ENCODE results near the gene CCL23.
"Not testable (repeated sequence)": the region's sequence is repeated elsewhere in the genome, so short reads cannot be mapped to it uniquely, and the experiment has no call there.

CCL23 gene

GRCh38 chr17:35998018-35998545, 19.7 kb downstream of the CCL23 start:
- no peak for DNase-seq (ENCODE audit: insufficient read length, low spot score)
- no peak for FAIRE-seq

GRCh38 chr17:35995346-35995745, 22.4 kb downstream of the CCL23 start:
- FAIRE-seq; DNase-seq (ENCODE audit: insufficient read length, low spot score): not testable (repeated sequence)

More at GRCh38 chr17:35998018-35998545, 19.7 kb downstream of the CCL23 start:
- no peak for TF ChIP-seq POLR2A (IDR thresholded peaks at IDR 0.05; ENCODE audit: low read depth, low read length)

DNA sequence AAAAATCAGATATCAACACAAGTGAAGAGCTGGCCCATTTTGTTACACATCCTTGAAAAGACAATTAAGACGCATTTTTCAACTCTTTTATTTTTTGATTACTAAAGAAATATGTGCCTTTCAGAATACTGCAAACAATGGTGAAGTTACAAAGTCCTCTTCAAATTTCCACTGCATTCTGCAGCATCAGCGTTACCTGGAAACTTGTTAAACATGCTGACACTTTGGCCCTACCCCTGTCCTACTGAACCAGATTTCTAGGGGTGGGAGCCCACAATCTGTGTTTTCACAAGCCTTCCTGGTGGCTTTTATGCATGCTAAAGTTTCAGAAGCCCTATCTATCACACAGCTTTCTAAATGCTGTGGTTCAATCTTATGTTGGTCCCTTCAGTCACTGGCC, 26.7 kb downstream of the CCL23 start:
- FAIRE-seq (no peak), DNase-seq (ENCODE audit: insufficient read length, low spot score) (no peak)
- no peak for TF ChIP-seq POLR2A (IDR thresholded peaks at IDR 0.05; ENCODE audit: low read depth, low read length)

DNA sequence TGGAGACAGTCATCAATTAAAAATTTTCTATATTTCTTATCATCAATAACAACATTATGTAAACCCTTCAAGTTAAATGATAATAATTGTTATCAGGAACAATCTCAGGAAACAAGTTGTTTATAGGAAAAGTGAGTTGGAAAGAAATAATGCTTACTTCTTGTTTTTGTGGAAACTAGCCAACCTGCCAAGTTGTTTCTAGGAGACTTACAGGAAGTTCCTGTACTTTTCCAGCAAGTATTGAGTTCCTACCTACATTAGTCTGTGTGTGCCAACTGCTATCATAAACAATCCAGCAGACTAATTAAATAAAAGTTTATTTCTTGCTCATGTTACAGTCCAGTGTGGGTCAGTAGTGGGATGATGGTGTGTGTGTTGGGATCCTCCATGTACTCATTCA, 29.6 kb downstream of the CCL23 start:
- no peak for FAIRE-seq

GRCh38 chr17:35986643-35987042, 31.1 kb downstream of the CCL23 start, which contains the start of gene CCL14:
Gene CCL14, minus strand, starts transcription at chr17:35986729. Its CDS starts 80 bp downstream, at chr17:35986649.
- FAIRE-seq (no peak), DNase-seq (ENCODE audit: insufficient read length, low spot score) (no peak)
- TF ChIP-seq POLR2A (IDR thresholded peaks at IDR 0.05; ENCODE audit: low read depth, low read length), result no peak

More for the DNA sequence above, 29.6 kb downstream of the CCL23 start:
- TF ChIP-seq POLR2A (IDR thresholded peaks at IDR 0.05; ENCODE audit: low read depth, low read length), result no peak
- no peak for DNase-seq (ENCODE audit: insufficient read length, low spot score)

DNA sequence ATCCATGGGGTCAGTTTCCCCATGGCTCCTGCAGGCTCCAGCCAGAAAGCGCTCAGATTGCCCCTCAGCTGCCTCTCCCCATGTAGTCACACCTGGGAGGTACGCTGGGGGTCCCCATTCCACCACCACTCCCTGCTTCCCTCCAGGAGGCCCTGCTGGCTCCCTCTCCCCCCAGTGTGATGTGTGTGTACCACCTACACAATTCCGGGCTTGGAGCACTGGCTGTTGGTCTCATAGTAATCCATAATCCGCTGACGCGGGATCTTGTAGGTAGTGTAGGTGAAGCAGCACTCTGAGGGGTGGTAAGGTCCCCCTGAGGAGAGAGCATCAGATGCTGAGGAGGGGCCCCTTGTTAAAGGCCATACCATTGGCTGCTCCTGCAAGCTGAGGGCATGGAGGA, 33.6 kb downstream of the CCL23 start:
- DNase-seq (ENCODE audit: insufficient read length, low spot score), result no peak
- FAIRE-seq, result no peak
- no peak for TF ChIP-seq POLR2A (IDR thresholded peaks at IDR 0.05; ENCODE audit: low read depth, low read length)

GRCh38 chr17:35982409-35983191, 35.2 kb downstream of the CCL23 start:
- FAIRE-seq, result no peak
- TF ChIP-seq POLR2A (IDR thresholded peaks at IDR 0.05; ENCODE audit: low read depth, low read length), result no peak
- DNase-seq (ENCODE audit: insufficient read length, low spot score), result no peak

- no peak for DNase-seq (ENCODE audit: insufficient read length, low spot score)
- no peak for FAIRE-seq
These were observed 35.9 kb downstream of the CCL23 start for GRCh38 chr17:35981908-35982330.

DNA sequence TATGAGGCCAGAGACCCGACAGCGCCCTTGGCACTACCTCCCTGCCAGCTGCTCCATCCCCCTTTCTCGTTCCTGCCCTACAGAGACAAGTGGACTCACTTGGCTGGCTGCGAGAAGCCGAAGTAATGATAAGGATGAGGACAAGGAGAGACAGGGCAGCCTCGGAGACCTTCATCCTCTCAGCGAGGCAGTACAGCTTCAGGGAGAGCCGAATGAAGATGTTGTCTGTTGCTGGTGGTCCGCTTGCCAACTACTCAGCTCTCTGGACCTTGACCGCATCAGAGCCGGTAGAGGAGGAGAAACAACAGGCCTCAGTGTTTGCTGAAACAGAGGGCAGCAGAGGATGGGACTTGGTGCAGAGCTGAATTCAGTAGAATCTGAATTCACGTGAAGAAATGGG, 36.5 kb downstream of the CCL23 start, which contains the start of gene CCL16:
CCL16 (minus strand) TSS at position 252 of the 400 bp plus-strand sequence; CDS start at position 175, 77 bp downstream.
- FAIRE-seq (no peak), DNase-seq (ENCODE audit: insufficient read length, low spot score) (no peak)
- TF ChIP-seq POLR2A (IDR thresholded peaks at IDR 0.05; ENCODE audit: low read depth, low read length), result no peak

More at GRCh38 chr17:35981908-35982330, 35.9 kb downstream of the CCL23 start:
- TF ChIP-seq POLR2A (IDR thresholded peaks at IDR 0.05; ENCODE audit: low read depth, low read length), result no peak

DNA sequence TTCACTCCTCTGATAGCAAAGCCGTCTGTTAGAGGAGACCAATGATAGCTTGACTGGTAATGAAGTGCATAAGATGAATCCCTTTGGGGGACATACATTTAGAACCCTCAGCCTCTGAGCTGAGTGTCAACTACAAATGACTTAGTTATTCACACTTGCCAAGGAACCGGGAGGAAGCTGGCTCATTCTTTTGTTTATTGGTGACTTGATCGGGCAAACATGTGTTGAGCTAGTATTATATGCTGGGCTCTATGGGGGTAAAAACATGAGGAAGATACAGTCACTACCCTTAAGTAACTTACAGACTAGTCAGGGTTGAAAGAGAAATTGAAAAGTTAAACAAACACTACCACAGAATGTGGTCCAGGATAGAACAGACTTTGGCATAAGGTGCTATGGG, 39.4 kb downstream of the CCL23 start:
- FAIRE-seq (no peak), DNase-seq (ENCODE audit: insufficient read length, low spot score) (no peak)
- TF ChIP-seq POLR2A (IDR thresholded peaks at IDR 0.05; ENCODE audit: low read depth, low read length), result no peak

DNA sequence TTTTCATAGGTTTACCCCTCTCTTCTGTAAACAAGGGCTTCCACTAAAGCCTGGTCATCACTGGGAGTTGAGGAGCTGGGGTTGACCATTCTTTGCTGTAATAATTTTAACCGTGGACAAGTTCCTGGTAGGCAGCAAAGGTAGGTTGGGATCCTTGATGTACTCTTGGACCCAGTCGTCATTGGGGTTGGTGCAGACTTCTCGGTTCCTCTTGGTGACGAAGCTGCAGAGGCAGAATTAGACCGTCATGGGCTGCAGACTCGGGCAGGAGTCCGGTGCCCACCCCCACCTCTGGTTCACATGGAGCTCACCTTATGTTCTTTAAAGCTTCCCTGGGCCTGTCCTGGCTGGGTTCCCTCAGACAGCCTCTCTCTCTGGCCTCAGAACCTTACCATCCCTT, 40.3 kb downstream of the CCL23 start:
- no peak for DNase-seq (ENCODE audit: insufficient read length, low spot score)
- no peak for FAIRE-seq
- no peak for TF ChIP-seq POLR2A (IDR thresholded peaks at IDR 0.05; ENCODE audit: low read depth, low read length)

DNA sequence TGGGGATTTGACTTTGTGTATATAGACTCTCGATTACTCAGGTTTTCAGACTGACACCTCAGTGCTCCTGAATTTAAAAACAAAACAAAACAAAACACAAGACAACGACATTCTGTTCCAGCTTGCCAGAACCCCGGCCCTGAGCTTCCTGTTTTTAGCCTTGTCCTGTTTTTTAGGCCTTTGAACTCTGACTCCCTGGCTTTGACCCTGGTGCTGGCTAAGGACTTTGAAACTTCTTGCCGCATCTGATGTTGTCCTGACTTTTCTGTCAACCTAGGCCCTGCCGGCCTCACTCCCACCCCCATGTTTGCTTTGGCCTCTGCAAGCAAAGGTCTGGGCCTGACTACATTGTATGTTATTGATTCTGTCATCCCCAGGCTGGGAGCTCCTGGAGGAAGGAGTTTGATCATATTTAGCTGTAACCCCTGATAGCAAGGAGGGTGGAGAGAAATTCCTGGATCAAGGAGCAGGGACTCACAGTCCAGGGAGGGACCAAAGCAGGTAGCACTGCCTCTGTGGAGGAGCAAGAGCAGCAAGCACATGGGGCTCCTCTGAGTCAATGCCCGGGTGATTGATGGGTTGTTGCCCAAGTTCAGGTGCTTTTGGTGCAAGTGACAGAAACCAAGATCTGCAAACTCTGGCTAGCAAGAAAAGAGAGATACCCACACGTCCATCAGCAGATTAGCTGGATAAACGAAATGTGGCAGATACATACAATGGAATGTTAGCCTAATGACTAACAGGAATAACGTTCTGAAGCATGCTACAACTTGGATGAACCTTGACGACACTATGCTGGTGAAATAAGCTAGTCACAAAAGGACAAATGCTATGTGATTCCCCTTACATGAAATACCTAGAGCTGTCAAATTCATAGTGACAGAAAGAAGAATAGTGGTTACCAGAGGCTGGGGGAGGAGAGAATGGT, 44.2 kb downstream of the CCL23 start:
- no peak for DNase-seq (ENCODE audit: insufficient read length, low spot score)
- TF ChIP-seq POLR2A (IDR thresholded peaks at IDR 0.05; ENCODE audit: low read depth, low read length), result no peak
- FAIRE-seq, result no peak

DNA sequence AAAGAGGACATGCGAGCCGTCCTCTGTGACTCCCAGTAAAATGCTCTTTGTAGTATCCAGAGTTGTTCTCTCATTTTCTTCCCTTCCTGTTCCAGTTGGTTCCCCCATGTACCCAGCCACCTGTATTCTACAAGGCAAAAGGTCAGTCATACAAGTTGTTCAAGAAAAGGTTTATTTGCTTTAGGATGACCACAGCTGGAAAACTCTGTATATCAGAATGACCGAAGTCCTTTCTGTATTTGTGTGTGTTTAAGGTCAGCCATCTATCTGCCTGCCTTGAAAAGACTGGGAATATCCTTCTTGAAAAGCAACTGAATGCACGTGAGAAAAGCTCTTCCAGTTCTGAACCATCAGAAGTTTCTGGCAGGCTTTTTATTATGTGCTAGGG, 44.8 kb downstream of the CCL23 start:
- no peak for FAIRE-seq
- DNase-seq (ENCODE audit: insufficient read length, low spot score), result no peak
- TF ChIP-seq POLR2A (IDR thresholded peaks at IDR 0.05; ENCODE audit: low read depth, low read length), result no peak

- DNase-seq (ENCODE audit: insufficient read length, low spot score), result no peak
- no peak for FAIRE-seq
- no peak for TF ChIP-seq POLR2A (IDR thresholded peaks at IDR 0.05; ENCODE audit: low read depth, low read length)
These were observed 45.2 kb downstream of the CCL23 start for GRCh38 chr17:35972535-35972934.
